ENCODE results near the gene HSPA1A. TPM values are rescaled to one million over a fixed set of nuclear protein-coding genes. Genes with fewer than 3 reads are reported as not detected.

The HSPA1A gene
- total RNA-seq, 1 experiment from 2014 or later = 169 TPM

DNA sequence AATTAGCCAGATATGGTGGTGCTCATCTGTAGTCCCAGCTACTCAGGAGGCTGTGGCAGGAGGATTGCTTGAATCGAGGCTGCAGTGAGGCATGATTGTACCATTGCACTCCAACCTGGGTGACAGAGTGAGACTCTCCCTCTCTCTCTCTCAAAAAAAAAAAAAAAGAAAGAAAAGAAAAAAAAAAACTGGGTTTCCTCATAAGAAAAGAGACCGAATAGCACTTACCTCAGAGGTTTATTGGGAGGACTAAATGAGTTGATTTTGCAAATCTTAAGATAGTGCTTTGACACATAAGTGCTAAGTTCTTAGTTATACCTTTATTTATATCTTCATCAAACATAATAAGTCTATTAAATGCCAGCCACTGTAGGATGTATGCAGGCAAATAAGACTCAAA is 44.5 kb upstream of the HSPA1A start:
- H3K4me1 ChIP-seq (ENCODE audit: control insufficient read depth, insufficient read depth, low read length) = peaks cover 9% of the 10 kb centered on the region
- H3K4me3 ChIP-seq (ENCODE audit: low read depth in 2 of 2, low read length in 2 of 2) = no peak overlapping the region
- intact Hi-C loops (cut with micrococcal nuclease; ENCODE audit: unreplicated experiment) = loop anchor here (5.0 to 10.0 kb wide), 2 partner anchors 54 to 89 kb away; partner anchors contain the start of genes HSPA1B and LY6G5C
- ATAC-seq (no peak), DNase-seq (ENCODE audit: low read depth, low spot score) (no peak)
- CTCF ChIA-PET = no interaction called here
- no TSS peak for BruUV-seq (replicated peaks)
- POLR2A ChIA-PET = no interaction called here
- H3K9me3 ChIP-seq (ENCODE audit: control insufficient read depth, insufficient read depth, low read depth, low read length) = no peaks in the 10 kb centered on the region
- H3K36me3 ChIP-seq (ENCODE audit: control insufficient read depth, insufficient read depth, low read length) = no peaks in the 10 kb centered on the region
- H3K27ac ChIP-seq (ENCODE audit: low read length) = no peak overlapping the region
- no peak for TF ChIP-seq SIN3A (IDR thresholded peaks at IDR 0.05; ENCODE audit: borderline replicate concordance, insufficient read depth, low read depth, low read length)
- TF ChIP-seq CTCF (IDR thresholded peaks at IDR 0.05) = no peak
- no peaks in the 10 kb centered on the region for H3K27me3 ChIP-seq (ENCODE audit: control insufficient read depth, insufficient read depth, low read length)
- in situ Hi-C loops (cut with HindIII; ENCODE audit: low pct_unique_long_range_greater_than_20kb, low sequenced_read_pairs) = no loop called here

- H3K9me3 ChIP-seq (ENCODE audit: control insufficient read depth, insufficient read depth, low read depth, low read length) = no peaks in the 10 kb centered on the region
- ATAC-seq (no peak), DNase-seq (ENCODE audit: low read depth, low spot score) (no peak)
- H3K27me3 ChIP-seq (ENCODE audit: control insufficient read depth, insufficient read depth, low read length) = no peaks in the 10 kb centered on the region
- H3K4me1 ChIP-seq (ENCODE audit: control insufficient read depth, insufficient read depth, low read length) = peaks cover 20% of the 10 kb centered on the region
- in situ Hi-C loops (cut with HindIII; ENCODE audit: low pct_unique_long_range_greater_than_20kb, low sequenced_read_pairs) = no loop called here
- ChIA-PET CTCF (interaction anchor here (0.6 to 1.4 kb wide), 2 partner anchors 19 to 34 kb away, joined by 6 read pairs; partner anchors contain the start of gene LSM2), POLR2A (no interaction called here)
- H3K27ac ChIP-seq (ENCODE audit: low read length) = no peak overlapping the region
- BruUV-seq (replicated peaks) = no TSS peak
- intact Hi-C loops (cut with micrococcal nuclease; ENCODE audit: unreplicated experiment) = loop anchor here (5.0 to 10.0 kb wide), 2 partner anchors 53 to 90 kb away; partner anchors contain the start of genes HSPA1B and LY6G5C
- H3K36me3 ChIP-seq (ENCODE audit: control insufficient read depth, insufficient read depth, low read length) = no peaks in the 10 kb centered on the region
- no peak overlapping the region for H3K4me3 ChIP-seq (ENCODE audit: low read depth in 2 of 2, low read length in 2 of 2)
- no peak for TF ChIP-seq TCF7L2 (IDR thresholded peaks at IDR 0.05; ENCODE audit: low read depth, low read length)
Observed at GRCh38 chr6:31771992-31772358, 43.4 kb upstream of the HSPA1A start.

DNA sequence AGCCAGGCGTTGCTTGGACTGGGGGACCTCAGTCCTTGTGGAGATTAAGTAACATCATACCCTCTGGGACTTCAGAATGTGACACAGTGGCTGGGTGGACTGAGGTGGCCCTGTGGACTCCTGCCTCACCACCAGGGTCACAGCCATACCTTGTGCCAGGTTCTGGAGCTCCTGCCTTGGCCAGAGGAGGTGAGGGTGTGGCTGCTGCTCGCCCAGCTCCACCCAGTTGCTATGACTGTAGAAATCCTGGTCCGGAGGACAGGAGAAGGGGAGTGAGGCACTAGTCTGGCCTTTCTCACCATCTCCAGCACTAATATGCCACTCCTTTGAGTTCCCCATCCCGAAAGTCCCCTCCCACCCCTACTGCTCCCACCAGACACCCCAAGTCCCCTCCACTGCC is 40.2 kb upstream of the HSPA1A start:
- Histone ChIP-seq H3K4me3 (ENCODE audit: low read depth in 2 of 2, low read length in 2 of 2) (no peak overlapping the region), H3K27me3 (ENCODE audit: control insufficient read depth, insufficient read depth, low read length) (no peaks in the 10 kb centered on the region), H3K36me3 (ENCODE audit: control insufficient read depth, insufficient read depth, low read length) (no peaks in the 10 kb centered on the region), H3K27ac (ENCODE audit: low read length) (peak overlapping the region; percentile 42), H3K4me1 (ENCODE audit: control insufficient read depth, insufficient read depth, low read length) (peaks cover 31% of the 10 kb centered on the region), H3K9me3 (ENCODE audit: control insufficient read depth, insufficient read depth, low read depth, low read length) (no peaks in the 10 kb centered on the region)
- BruUV-seq (replicated peaks) = no TSS peak
- ATAC-seq (peak; percentile 28; the same call in 1 of the 2 replicates), DNase-seq (ENCODE audit: low read depth, low spot score) (no peak)
- POLR2A ChIA-PET = interaction anchor here (0.5 to 0.7 kb wide), 4 partner anchors 60 to 1543 kb away, joined by 3 to 8 read pairs (median 4); partner anchors contain the start of gene DXO
- intact Hi-C loops (cut with micrococcal nuclease; ENCODE audit: unreplicated experiment) (loop anchor here (10.0 kb wide), 1 partner anchor 50 kb away; the partner anchor contains the start of gene HSPA1B), in situ Hi-C loops (cut with HindIII; ENCODE audit: low pct_unique_long_range_greater_than_20kb, low sequenced_read_pairs) (no loop called here)
- TF ChIP-seq TCF7L2 (IDR thresholded peaks at IDR 0.05; ENCODE audit: low read depth, low read length) = no peak
- no peak for TF ChIP-seq POLR2AphosphoS5 (IDR thresholded peaks at IDR 0.05; ENCODE audit: low read depth, low read length)
- TF ChIP-seq CTCF (IDR thresholded peaks at IDR 0.05) = no peak
- no peak for TF ChIP-seq SIN3A (IDR thresholded peaks at IDR 0.05; ENCODE audit: borderline replicate concordance, insufficient read depth, low read depth, low read length)
- no peak for TF ChIP-seq REST (IDR thresholded peaks at IDR 0.05; ENCODE audit: insufficient read depth in 1 of 2, low read depth in 2 of 2, low read length in 1 of 2)
- CTCF ChIA-PET = interaction anchor here (0.6 to 1.2 kb wide), 3 partner anchors 16 to 192 kb away, joined by 3 to 7 read pairs (median 5); no protein-coding TSS in a partner anchor
